ENCODE data around the gene SETD2. TPM values are rescaled to one million over a fixed set of nuclear protein-coding genes. Genes with fewer than 3 reads are reported as not detected.

Gene SETD2
- polyA plus RNA-seq, 1 donor from 2014 or later = 32.6 TPM

DNA sequence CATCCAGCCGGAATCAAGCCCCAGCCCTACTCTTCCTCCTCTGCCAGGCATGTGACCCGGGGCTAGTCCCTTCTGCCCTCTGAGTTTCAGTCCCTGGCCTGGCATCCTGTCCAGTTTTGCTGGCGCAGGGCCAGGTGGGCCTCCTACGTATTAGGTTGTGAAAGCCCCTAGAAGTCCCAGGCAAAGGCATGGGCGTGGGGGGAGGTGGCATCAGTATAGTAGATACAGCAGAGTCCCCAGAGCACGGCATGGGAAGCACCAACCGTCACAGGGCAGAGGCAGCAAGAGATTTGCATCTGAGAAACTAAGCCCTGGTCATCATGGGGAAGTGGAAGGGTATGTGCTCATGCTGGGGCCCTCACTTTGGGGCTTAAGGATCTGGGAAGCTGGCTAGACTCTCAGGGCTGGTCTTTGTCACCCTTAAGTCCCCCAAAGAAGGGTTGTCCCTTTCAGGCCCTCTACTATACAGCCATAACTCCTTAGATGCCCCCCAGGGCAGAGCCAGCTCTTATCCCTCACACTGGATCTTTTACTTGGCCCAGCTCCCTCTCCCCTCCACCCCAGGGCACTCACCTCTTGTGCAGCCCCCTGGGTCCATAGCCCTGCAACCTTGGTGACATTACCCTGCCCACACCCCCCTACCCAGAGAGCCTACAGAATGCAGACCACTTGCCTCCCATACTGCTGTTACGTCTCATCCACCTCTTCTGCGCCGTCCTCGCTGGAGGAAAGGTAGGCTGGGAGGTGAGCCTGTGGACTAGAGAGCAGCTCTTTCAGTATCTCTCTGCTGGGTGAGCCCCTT is 173.1 kb downstream of the SETD2 start:
- Mint-ChIP-seq H3K9me3 (no peaks in the 10 kb centered on the region), H3K27ac (peak overlapping the region; percentile 86 to 96 (median 90)), H3K4me1 (peaks cover 37 to 50% (median 48%) of the 10 kb centered on the region in 3 donors), H3K27me3 (no peaks in the 10 kb centered on the region), H3K4me3 (peak overlapping the region; percentile 18 to 59 (median 48)), H3K36me3 (no peaks in the 10 kb centered on the region)

DNA sequence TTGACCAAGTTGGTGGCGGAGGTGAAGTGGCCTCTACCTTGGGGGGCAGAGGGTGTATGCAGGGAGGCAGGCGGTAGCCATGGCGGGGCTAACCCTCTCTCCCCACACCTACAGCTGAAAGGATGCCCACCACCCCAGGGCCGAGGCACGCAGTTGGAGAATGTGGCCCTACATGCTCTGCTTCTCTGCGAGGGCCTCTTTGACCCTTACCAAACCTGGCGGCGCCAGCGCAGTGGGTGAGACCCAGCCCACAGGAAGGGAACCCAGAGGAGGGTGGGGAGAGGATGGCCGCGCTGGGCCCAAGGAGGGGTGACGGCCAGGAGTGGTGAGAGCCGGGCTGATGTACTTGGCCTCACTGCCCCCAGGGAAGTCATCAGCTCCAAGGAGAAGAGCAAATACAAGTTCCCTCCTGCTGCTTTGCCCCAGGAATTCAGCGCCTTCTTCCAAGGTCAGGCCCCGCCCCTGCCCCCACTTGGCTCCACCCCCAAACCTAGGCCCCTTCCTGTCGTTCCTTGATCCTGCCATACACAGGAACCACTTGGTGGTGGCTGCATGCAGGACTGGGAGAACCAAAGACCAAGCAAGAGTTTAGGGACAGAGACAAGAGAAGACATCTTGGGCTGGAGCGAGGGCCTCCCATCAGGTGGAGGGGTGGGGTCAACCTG is 174.6 kb downstream of the SETD2 start:
- Mint-ChIP-seq H3K27ac (peak overlapping the region; percentile 56 to 96 (median 86)), H3K4me1 (peaks cover 44 to 60% (median 58%) of the 10 kb centered on the region in 3 donors), H3K36me3 (no peaks in the 10 kb centered on the region), H3K9me3 (no peaks in the 10 kb centered on the region), H3K4me3 (peak overlapping the region in 2 of 4 donors; percentile 59 to 84), H3K27me3 (no peaks in the 10 kb centered on the region)

DNA sequence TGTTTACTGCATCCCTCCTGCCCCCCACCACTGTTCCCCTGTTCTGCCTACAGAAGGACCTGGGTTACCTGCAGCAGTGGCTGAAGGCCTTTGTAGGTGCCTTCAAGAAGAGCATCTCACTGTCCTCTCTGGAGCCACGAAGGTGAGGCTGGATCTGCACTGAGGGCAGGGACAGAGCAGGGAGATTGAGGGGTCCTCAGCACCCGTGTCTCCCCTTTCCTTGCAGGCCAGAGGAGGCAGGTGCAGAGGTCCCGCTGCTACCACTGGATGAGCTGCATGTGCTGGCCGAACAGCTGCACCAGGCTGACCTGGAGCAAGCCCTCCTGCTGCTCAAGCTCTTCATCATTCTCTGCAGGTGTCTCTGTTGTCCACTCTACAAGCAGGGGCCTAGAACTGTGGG is 175.3 kb downstream of the SETD2 start:
- peak overlapping the region; percentile 71 to 96 (median 73) for H3K27ac Mint-ChIP-seq
- H3K9me3 Mint-ChIP-seq = no peaks in the 10 kb centered on the region
- H3K4me3 Mint-ChIP-seq = peak overlapping the region in 3 of 4 donors; percentile 15 to 84 (median 33)
- peaks cover 44 to 62% (median 60%) of the 10 kb centered on the region in 3 donors for H3K4me1 Mint-ChIP-seq
- H3K36me3 Mint-ChIP-seq = no peaks in the 10 kb centered on the region
- H3K27me3 Mint-ChIP-seq = no peaks in the 10 kb centered on the region

DNA sequence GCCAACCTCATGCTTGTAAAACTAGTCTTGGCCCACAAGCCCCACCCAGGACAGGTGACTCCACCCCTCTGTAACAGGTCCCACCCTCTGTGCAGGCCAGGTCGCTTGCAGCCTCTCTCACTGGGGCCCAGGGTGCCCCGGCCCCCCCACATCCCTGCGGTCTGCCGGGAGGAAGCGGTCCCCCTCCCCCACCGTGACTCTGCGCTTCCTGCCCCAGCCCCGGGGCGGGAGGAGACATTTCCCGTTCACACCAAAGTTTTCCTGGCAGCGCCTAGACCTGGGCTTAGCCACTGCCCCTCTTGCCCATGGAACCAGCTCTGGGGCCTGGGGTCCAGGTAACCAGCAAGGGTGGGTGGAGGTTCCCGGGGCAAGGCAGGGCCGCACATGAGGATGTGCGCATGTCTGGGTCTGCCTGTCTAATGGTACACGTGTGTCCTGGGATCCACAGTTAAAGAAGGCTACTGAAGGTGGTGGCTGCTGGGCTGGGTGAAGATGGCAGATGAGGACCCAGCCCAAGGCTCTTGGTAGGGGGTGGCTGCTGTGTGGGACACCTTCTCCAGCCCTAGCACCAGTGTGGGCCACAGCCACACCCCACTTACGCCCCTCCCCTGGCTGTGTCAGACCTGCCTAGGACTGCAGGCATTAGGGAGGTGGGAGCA is 176.0 kb downstream of the SETD2 start:
- Mint-ChIP-seq H3K36me3 (no peaks in the 10 kb centered on the region), H3K4me3 (peak overlapping the region; percentile 61 to 92 (median 86)), H3K4me1 (peaks cover 44 to 63% (median 60%) of the 10 kb centered on the region in 3 donors), H3K27ac (peak overlapping the region; percentile 83 to 96 (median 96)), H3K27me3 (no peaks in the 10 kb centered on the region), H3K9me3 (no peaks in the 10 kb centered on the region)

DNA sequence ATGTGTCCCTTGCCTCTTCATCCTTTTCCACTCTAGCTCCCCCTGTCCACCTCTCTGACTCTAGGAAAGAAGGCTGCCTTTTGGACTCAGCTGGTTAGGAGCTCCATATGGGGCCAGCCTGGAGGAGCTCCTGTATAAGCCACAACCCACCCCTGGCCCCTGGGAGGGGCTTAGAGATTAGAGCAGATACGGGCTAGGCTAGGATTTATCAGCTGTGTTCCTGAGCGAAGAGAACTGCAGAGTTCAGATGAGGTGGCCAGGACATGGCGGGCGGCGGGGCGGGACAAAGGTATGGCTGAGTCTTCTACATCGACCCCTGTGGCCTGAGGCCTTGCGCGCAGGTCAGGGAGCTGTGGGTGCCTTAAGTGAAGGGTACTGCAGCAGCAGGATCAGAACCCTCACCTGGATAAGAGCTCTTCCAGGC is 176.6 kb downstream of the SETD2 start:
- Mint-ChIP-seq H3K27me3 (no peaks in the 10 kb centered on the region), H3K36me3 (no peaks in the 10 kb centered on the region), H3K4me3 (peak overlapping the region; percentile 61 to 92 (median 86)), H3K9me3 (no peaks in the 10 kb centered on the region), H3K27ac (peak overlapping the region; percentile 83 to 96 (median 96)), H3K4me1 (peaks cover 48 to 66% (median 64%) of the 10 kb centered on the region in 3 donors)

DNA sequence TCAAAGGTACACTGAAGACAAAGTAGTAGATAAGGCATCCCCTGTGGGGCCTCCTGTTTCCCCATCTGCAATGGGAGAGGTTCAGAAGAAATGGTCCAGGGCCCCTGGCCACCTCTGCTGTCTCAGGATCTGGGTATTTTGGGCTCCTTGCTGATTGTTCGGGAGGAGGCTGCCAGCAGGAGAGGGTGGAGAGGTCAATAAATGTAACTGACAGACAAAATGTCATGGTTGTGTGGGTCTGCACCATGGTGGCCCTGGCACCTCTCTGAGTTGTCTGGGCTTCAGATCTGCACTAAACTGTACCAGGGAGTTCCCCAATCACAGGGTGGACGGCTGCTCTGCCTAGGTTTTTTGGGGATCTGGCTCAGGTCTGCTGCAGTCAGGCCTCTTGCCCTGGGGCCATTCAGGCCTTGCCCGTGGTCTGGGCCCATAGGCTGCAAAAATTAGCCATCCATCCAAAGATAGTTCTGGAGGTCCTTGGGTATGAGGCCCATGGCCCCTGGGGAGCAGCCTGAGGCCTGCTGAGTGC is 177.1 kb downstream of the SETD2 start:
- Mint-ChIP-seq H3K9me3 (no peaks in the 10 kb centered on the region), H3K4me1 (peaks cover 48 to 66% (median 63%) of the 10 kb centered on the region in 3 donors), H3K27me3 (no peaks in the 10 kb centered on the region), H3K4me3 (peak overlapping the region in 3 of 4 donors; percentile 83 to 92 (median 88)), H3K27ac (peak overlapping the region; percentile 50 to 96 (median 83)), H3K36me3 (no peaks in the 10 kb centered on the region)

DNA sequence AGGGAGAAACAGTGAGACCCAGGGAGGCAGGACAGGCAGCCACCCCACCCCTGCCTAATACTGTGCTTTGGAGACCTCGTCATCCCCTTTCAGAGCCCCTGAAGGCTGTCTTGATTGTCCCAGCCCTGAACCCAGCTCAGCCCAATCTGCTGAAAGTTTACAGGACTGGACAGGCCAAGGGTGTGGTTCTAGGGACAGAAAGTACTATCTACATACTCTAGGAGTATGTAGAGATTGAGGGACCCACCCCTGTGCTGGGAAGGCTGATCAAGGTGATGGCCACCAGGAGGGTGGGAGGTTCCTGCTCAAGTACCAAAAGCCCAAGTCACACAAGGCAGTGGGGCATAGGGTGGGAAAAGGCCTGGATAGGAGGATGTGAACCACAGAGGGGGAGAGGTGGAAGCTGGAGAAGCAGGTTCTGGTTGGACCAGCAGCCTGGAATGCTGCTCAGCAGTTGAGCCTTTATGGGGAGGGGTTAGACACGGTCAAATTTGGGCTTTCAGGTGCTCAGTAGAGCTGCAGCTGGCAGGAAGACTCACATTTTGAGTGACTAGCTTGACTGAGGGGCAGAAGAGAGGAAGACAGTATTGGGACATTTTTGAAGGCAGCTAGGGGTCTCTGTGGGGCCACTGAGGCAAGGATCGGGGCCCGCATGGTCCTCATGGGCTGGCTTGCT is 177.7 kb downstream of the SETD2 start:
- no peaks in the 10 kb centered on the region for H3K9me3 Mint-ChIP-seq
- peak overlapping the region in 3 of 4 donors; percentile 74 to 92 (median 88) for H3K4me3 Mint-ChIP-seq
- no peaks in the 10 kb centered on the region for H3K36me3 Mint-ChIP-seq
- H3K27ac Mint-ChIP-seq = peak overlapping the region; percentile 50 to 88 (median 83)
- no peaks in the 10 kb centered on the region for H3K27me3 Mint-ChIP-seq
- H3K4me1 Mint-ChIP-seq = peaks cover 52 to 70% (median 65%) of the 10 kb centered on the region in 3 donors

DNA sequence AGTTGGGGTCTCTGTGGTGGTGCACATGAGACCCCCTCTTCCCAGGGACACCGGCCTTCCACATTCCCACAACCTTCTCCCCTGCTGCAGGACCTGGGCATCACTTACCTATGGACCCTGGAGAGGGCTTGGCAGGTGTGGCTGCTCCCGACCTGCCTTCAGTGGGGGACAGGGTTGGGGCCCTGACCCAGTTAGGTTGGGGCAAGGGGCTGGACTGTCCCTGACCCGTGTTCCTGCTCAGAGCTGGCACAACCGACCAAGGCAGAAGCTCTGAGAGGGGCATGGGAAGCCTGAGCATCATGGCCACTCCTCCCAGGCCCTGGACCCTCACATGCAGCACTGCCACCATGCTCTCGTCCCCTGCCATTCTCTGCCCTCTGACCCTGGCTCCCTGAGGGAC is 178.3 kb downstream of the SETD2 start:
- H3K36me3 Mint-ChIP-seq = no peaks in the 10 kb centered on the region
- H3K27ac Mint-ChIP-seq = peak overlapping the region in 1 of 3 donors; percentile 83
- H3K4me1 Mint-ChIP-seq = peaks cover 47 to 67% (median 59%) of the 10 kb centered on the region in 3 donors
- no peaks in the 10 kb centered on the region for H3K27me3 Mint-ChIP-seq
- no peak overlapping the region for H3K4me3 Mint-ChIP-seq
- no peaks in the 10 kb centered on the region for H3K9me3 Mint-ChIP-seq

DNA sequence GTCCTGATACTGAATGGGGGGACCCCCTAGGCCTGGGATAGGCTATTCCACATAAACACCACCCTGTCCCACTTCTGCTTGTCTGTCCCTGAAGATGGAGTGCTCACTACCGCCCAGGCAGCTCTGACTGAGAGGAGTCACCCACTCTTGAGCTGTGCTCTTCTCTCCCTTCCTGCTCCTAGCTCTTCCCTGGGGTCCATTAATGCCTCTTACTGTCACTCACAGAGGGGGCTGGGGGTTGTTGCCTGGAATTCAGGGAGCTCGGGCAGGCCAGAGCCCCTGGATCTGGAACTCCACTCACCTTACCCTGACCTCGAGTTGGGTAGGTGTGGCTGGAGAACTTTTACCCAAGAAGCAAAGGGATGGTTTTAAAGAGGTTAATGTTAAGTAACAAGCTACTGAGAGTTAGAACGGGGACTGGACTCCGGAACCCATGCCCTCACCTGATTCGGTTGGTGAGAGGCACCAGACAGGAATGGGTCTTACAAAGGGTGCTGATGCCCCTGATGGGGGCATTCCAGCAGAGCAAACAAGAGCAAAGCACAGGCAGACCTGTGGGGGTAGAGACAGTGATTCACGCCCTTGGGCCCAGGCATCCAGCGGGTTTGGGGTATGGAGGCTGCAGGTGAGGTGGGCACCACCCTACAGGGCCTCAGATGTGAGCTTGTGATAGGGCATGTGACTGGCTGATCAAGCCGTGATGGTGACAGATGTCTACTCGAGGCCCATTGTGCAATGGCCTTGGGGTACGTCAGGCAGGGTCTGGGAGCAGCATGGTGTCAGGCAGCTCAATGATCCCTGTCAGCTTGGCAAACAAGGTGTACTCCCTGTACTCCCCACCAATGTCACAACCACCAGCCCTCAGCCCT is 179.1 kb downstream of the SETD2 start:
- Mint-ChIP-seq H3K4me3 (peak overlapping the region in 2 of 4 donors; percentile 52 to 63), H3K27me3 (no peaks in the 10 kb centered on the region), H3K36me3 (no peaks in the 10 kb centered on the region), H3K4me1 (peaks cover 39 to 61% (median 52%) of the 10 kb centered on the region in 3 donors), H3K27ac (peak overlapping the region in 2 of 3 donors; percentile 64 to 71), H3K9me3 (no peaks in the 10 kb centered on the region)

DNA sequence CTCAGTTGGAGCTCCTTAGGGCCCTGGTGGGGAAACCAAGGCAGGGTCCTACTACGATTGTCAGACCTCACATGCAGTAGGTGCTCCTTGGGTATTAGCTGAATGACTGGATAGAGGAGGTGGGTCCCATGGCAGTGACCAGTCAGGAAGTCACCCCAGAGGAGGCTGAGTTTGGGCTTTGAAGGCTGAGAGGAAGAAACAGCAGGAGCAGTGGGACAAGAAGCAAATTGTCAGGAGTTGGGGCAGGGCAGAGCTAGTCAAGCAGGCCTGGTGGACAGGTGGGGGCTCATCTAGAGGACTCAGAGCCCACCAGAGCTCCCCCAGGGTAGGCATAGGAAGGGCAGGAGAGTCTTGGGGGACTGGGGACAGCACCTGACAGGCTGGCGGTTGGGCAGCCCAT is 181.4 kb downstream of the SETD2 start:
- H3K27me3 Mint-ChIP-seq = no peaks in the 10 kb centered on the region
- peak overlapping the region in 1 of 3 donors; percentile 57 for H3K27ac Mint-ChIP-seq
- peaks cover 43 to 54% (median 45%) of the 10 kb centered on the region in 3 donors for H3K4me1 Mint-ChIP-seq
- peak overlapping the region in 2 of 4 donors; percentile 52 to 54 for H3K4me3 Mint-ChIP-seq
- H3K36me3 Mint-ChIP-seq = no peaks in the 10 kb centered on the region
- no peaks in the 10 kb centered on the region for H3K9me3 Mint-ChIP-seq

DNA sequence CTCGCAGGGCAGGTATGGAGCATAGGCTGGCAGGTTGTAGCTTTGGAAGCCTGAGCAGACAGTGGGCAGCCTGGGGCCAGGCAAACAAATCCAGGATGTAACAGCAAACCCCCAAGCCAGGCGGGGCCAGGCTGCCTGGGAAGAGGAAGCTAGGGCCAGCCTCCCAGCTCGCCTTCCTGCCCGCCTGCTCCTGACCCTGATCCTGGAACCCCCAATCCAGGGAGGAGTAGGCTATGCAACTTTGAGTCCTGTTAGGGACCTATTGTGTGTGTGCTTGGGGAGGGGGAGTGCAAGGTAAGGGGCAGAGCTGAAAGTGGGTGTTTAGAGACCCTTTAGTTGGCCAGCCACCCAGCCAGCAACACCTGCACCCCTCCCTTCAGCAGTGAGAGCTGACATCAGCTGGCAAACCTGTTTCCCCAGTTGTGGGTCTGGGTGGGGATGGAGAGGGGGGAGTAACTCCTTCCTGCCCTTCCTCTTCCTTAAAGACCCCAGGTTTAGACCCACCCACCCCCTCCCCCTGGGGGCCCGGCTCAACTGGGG is 181.9 kb downstream of the SETD2 start:
- H3K4me1 Mint-ChIP-seq = peaks cover 40 to 52% (median 43%) of the 10 kb centered on the region in 3 donors
- no peaks in the 10 kb centered on the region for H3K9me3 Mint-ChIP-seq
- H3K27me3 Mint-ChIP-seq = no peaks in the 10 kb centered on the region
- peak overlapping the region in 1 of 3 donors; percentile 57 for H3K27ac Mint-ChIP-seq
- no peaks in the 10 kb centered on the region for H3K36me3 Mint-ChIP-seq
- H3K4me3 Mint-ChIP-seq = peak overlapping the region in 3 of 4 donors; percentile 56 to 98 (median 82)

DNA sequence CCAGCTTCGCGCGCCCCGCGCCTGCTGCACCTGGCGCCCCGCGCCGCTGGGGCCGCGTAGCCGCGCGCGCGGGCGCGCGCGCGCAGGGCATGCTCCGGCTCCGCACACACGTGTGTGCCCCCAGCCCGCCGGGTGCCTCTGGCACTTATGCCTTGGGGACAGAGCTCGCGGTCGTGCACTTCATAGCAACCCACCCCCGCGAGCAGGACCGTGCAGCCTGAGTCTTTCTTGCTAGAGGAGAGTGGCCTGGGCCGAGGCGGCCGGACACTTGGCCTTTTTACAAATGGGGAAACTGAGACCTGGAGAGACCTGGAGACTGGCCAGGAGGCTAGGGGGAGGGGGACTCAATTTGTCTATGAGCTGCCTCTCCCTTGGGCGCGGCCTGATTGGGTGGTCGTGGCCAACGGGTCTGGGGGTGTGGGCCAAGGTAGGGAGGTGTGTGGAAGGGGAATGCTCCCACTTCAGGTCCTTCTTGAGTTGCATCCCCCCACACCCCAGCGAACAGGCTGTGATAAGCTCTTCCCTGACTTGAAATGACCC is 183.9 kb downstream of the SETD2 start:
- H3K9me3 Mint-ChIP-seq = no peaks in the 10 kb centered on the region
- H3K27me3 Mint-ChIP-seq = no peaks in the 10 kb centered on the region
- peaks cover 32 to 43% (median 37%) of the 10 kb centered on the region in 3 donors for H3K4me1 Mint-ChIP-seq
- peak overlapping the region in 1 of 3 donors; percentile 83 for H3K27ac Mint-ChIP-seq
- H3K36me3 Mint-ChIP-seq = no peaks in the 10 kb centered on the region
- H3K4me3 Mint-ChIP-seq = peak overlapping the region; percentile 83 to 98 (median 89)

Data from IgD-negative memory B cell (primary cell).